K562 (cell line): Measurements from ENCODE around the gene PPP1R16B. TPM values are rescaled to one million over a fixed set of nuclear protein-coding genes. Genes with fewer than 3 reads are reported as not detected.

Experiments used
- ATAC-seq: fragments of 200-7000 bp; cut with Tn5 transposase; 3 replicates; pipeline ENCODE4 v1.9.1; 2020; ENCODE audit warnings: moderate library complexity
- BruUV-seq: library from RNA; stranded (reverse); fragments of 400-500 nt; replicated peaks from 2 replicates; lab custom pipeline; 2021; lab: Mats Ljungman, UMichigan
- CTCF ChIA-PET: fragments of 300-600 bp; formaldehyde crosslinking; extraction: SDS; loops from one replicate; lab custom pipeline; 2021; ENCODE audit warnings: low intra/inter-chr PET ratio; lab: Yijun Ruan, JAX
- POLR2A ChIA-PET: fragments of 300-600, 350-650 bp; sonication (Branson Sonifier 250); formaldehyde crosslinking; extraction: SDS; loops from one replicate; lab custom pipeline; 2021; ENCODE audit warnings: antibody characterized with exemption, inconsistent platforms; lab: Yijun Ruan, JAX
- DNase-seq, 4 experiments: peaks; one replicate each; pipeline versions ENCODE4 v3.0.0 to v3.0.0-alpha.2; 2011 to 2018; ENCODE audit warnings: low spot score in 3 of 4, mixed read lengths in 3 of 4; ENCODE audit errors: extremely low read depth in 1 of 4
- FAIRE-seq: peaks from 2 replicates; lab custom pipeline; 2011; peaks lifted over from hg19 to GRCh38; lab: Jason Lieb, UNC
- H2AFZ ChIP-seq: 2 replicates; pipeline ENCODE4 v1.6.0; 2011; ENCODE audit warnings: low read depth, low read length, control low read depth, inconsistent platforms
- H3K27ac ChIP-seq: fragments of 200-600 bp; 3 replicates; pipeline ENCODE4 v1.8.0; 2011; ENCODE audit warnings: low read depth, mild to moderate bottlenecking, control low read depth, inconsistent platforms, low read length, moderate library complexity, mixed read lengths; ENCODE audit errors: extremely low read depth
- H3K27me3 ChIP-seq, 2 experiments: fragments of 300-600 bp in 1 of 2; 2 replicates in 1 of 2; 3 replicates in 1 of 2; pipeline versions ENCODE4 v1.6.0 to v1.8.0; 2011; ENCODE audit warnings: inconsistent platforms in 2 of 2, low read length in 2 of 2, mild to moderate bottlenecking in 1 of 2, mixed read lengths in 1 of 2, moderate library complexity in 1 of 2; ENCODE audit not compliant: control insufficient read depth in 2 of 2, insufficient read depth in 2 of 2
- H3K36me3 ChIP-seq: fragments of 300-600 bp; 3 replicates; pipeline ENCODE4 v1.8.0; 2011; ENCODE audit warnings: mild to moderate bottlenecking, low read length, inconsistent platforms; ENCODE audit not compliant: control insufficient read depth, insufficient read depth
- H3K4me1 ChIP-seq, 2 experiments: fragments of 200-600 bp in 1 of 2; replicated peaks in 1 of 2; 2 replicates in 1 of 2; 3 replicates in 1 of 2; pipeline versions ENCODE4 v1.5.1 to v1.8.0; 2011; ENCODE audit warnings: inconsistent platforms in 2 of 2, low read length in 2 of 2, mild to moderate bottlenecking in 1 of 2, mixed read lengths in 1 of 2, moderate library complexity in 1 of 2; ENCODE audit not compliant: control insufficient read depth in 2 of 2, insufficient read depth in 2 of 2
- H3K4me2 ChIP-seq: 2 replicates; pipeline ENCODE4 v1.6.1; 2011; ENCODE audit warnings: low read length, control low read depth, inconsistent platforms, mixed read lengths; ENCODE audit not compliant: insufficient read depth
- H3K4me3 ChIP-seq: fragments of 200-600 bp; sonication (generic), shearing (Covaris generic); 2 replicates; pipeline ENCODE4 v1.5.1; 2016; ENCODE audit warnings: control low read depth, inconsistent platforms
- H3K79me2 ChIP-seq: fragments of 200-600 bp; 3 replicates; pipeline ENCODE4 v1.8.0; 2011; ENCODE audit warnings: low read length, inconsistent platforms; ENCODE audit not compliant: control insufficient read depth, insufficient read depth
- H3K9ac ChIP-seq, 2 experiments: 2 replicates each; pipeline versions ENCODE4 v1.6.0 to v1.6.1; 2011; ENCODE audit warnings: low read depth in 2 of 2, low read length in 2 of 2, control low read depth in 1 of 2, inconsistent platforms in 1 of 2, mild to moderate bottlenecking in 1 of 2, mixed read lengths in 1 of 2; ENCODE audit not compliant: insufficient read depth in 1 of 2
- H3K9me1 ChIP-seq: one replicate; pipeline ENCODE4 v1.6.0; 2011; ENCODE audit warnings: inconsistent platforms, mild to moderate bottlenecking, low read length, moderate library complexity; ENCODE audit not compliant: control insufficient read depth, insufficient read depth
- H3K9me3 ChIP-seq: replicated peaks from 2 replicates; pipeline ENCODE4 v1.5.1; 2011; ENCODE audit warnings: low read depth, low read length, inconsistent platforms; ENCODE audit not compliant: control insufficient read depth, insufficient read depth
- H4K20me1 ChIP-seq: replicated peaks from 2 replicates; pipeline ENCODE4 v1.6.1; 2011; ENCODE audit warnings: low read length, inconsistent platforms, mixed read lengths; ENCODE audit not compliant: control insufficient read depth, insufficient read depth
- CEBPB ChIP-seq: fragments of 450-650 bp; IDR thresholded peaks from 2 replicates; pipeline ENCODE4 v1.6.1; 2016; ENCODE audit warnings: missing genetic modification characterization, missing compliant biosample characterization
- CEBPG ChIP-seq, 3 experiments: fragments of 200-800 bp in 1 of 3; sonication (Bioruptor generic) in 1 of 3; sonication (generic) in 1 of 3; formaldehyde crosslinking in 1 of 3; IDR thresholded peaks in 2 of 3; conservative IDR thresholded peaks in 1 of 3; 2 replicates each; pipeline versions ENCODE4 v1.6.1 to v1.8.0; 2016 to 2022; ENCODE audit warnings: missing compliant biosample characterization in 2 of 3, missing genetic modification characterization in 2 of 3, mild to moderate bottlenecking in 1 of 3, missing genetic modification reagents in 1 of 3
- GMEB1 ChIP-seq: fragments of 250-450 bp; sonication (Bioruptor Pico); IDR thresholded peaks from 2 replicates; pipeline ENCODE4 v1.4.0; 2020; ENCODE audit warnings: mild to moderate bottlenecking
- KLF16 ChIP-seq: IDR thresholded peaks from 2 replicates; pipeline ENCODE4 v1.6.1; 2016; ENCODE audit warnings: antibody characterized with exemption
- MAZ ChIP-seq, 2 experiments: fragments of 450-650 bp in 1 of 2; sonication (generic) in 1 of 2; formaldehyde crosslinking; IDR thresholded peaks in 1 of 2; conservative IDR thresholded peaks in 1 of 2; 2 replicates each; pipeline versions ENCODE4 v1.4.0 to v1.5.0; 2020; ENCODE audit warnings: mild to moderate bottlenecking in 1 of 2, missing genetic modification reagents in 1 of 2
- MIER1 ChIP-seq: fragments of 450-650 bp; IDR thresholded peaks from 2 replicates; pipeline ENCODE4 v1.6.1; 2016; ENCODE audit warnings: antibody characterized with exemption, mild to moderate bottlenecking, low read depth
- NRF1 ChIP-seq, 2 experiments: fragments of 450-650 bp; IDR thresholded peaks in 1 of 2; conservative IDR thresholded peaks in 1 of 2; 2 replicates each; pipeline ENCODE4 v1.6.1; 2014; ENCODE audit warnings: mild to moderate bottlenecking in 2 of 2
- POLR2AphosphoS2 ChIP-seq: IDR thresholded peaks from 2 replicates; pipeline ENCODE4 v1.6.1; 2012; ENCODE audit warnings: low read length, improper control_type of control experiment
- RBFOX2 ChIP-seq: fragments of 200-400 bp; formaldehyde crosslinking; IDR thresholded peaks from 2 replicates; pipeline ENCODE4 v1.6.1; 2017; ENCODE audit warnings: low read depth, mild to moderate bottlenecking, low read length, moderate library complexity
- SIN3A ChIP-seq, 2 experiments: fragments of 150-350 bp in 1 of 2; IDR thresholded peaks; 2 replicates each; pipeline ENCODE4 v1.6.1; 2011 to 2016; ENCODE audit warnings: borderline replicate concordance in 2 of 2, low read depth in 2 of 2, low read length in 2 of 2, mild to moderate bottlenecking in 2 of 2, moderate library complexity in 2 of 2; ENCODE audit not compliant: control insufficient read depth in 1 of 2
- SREBF1 ChIP-seq: fragments of 150-350 bp; IDR thresholded peaks from 2 replicates; pipeline ENCODE4 v1.6.1; 2014; ENCODE audit warnings: antibody characterized with exemption, low read depth, low read length, borderline replicate concordance
- TCF15 ChIP-seq: fragments of 250-450 bp; sonication (Bioruptor Pico); IDR thresholded peaks from 2 replicates; pipeline ENCODE4 v1.8.0; 2022; ENCODE audit warnings: moderate library complexity, mild to moderate bottlenecking, inconsistent platforms
- ZEB2 ChIP-seq: fragments of 450-650 bp; IDR thresholded peaks from 2 replicates; pipeline ENCODE4 v1.6.1; 2016
- ZNF778 ChIP-seq: fragments of 450-650 bp; formaldehyde crosslinking; IDR thresholded peaks from 2 replicates; pipeline ENCODE4 v1.4.0; 2020; ENCODE audit warnings: mild to moderate bottlenecking, moderate library complexity
- WGBS: fragments of 100-300 bp; shearing (Covaris generic); methylation state at CpG from one replicate; pipeline ENCODE4 v1.1.6; 2016; ENCODE audit warnings: low coverage, mixed read lengths; ENCODE audit not compliant: insufficient coverage; ENCODE audit errors: missing lambda C conversion rate; 5-methylcytosine and 5-hydroxymethylcytosine counted together
- in situ Hi-C: fragments of 300-500 bp; cut with MboI; formaldehyde crosslinking; loops from 4 replicates; pipeline ENCODE4 v1.15.0; 2018; ENCODE audit warnings: inconsistent platforms, mixed read lengths
- intact Hi-C: fragments of 100-400 bp; cut with micrococcal nuclease; formaldehyde crosslinking; loops from 2 replicates; pipeline ENCODE4 v1.14.2; 2022
- polyA plus RNA-seq, 8 experiments: library from polyadenylated mRNA; depleted of rRNA in 4 of 8; stranded (reverse) in 5 of 8; unstranded in 3 of 8; fragments of >200 nt; fragmentation: Nextera tagmentation in 2 of 8; fragmentation: Illumina TruSeq in 1 of 8; extraction: Ambion mirVana in 2 of 8; extraction: Trizol in 1 of 8; gene quantifications; 2 replicates each; pipeline versions ENCODE4 v1.2.1 to v1.2.3, GENCODE V29; 2011 to 2014; ENCODE audit warnings: inconsistent platforms in 1 of 8, missing spikeins in 1 of 8
- total RNA-seq, 7 experiments: library from RNA; depleted of rRNA in 6 of 7; stranded (reverse); fragments of >200 nt in 6 of 7; fragmentation: Illumina TruSeq in 2 of 7; extraction: Trizol in 2 of 7; gene quantifications; 2 replicates each; pipeline versions ENCODE4 v1.2.1 to v1.2.3, GENCODE V29; 2011 to 2021; ENCODE audit warnings: low replicate concordance in 1 of 7

The PPP1R16B gene
- total and polyA plus RNA-seq, 9 of the 15 experiments (the other 6 are each of a cell fraction or from before 2014, with no cell fraction given): 1.5 to 11.5 (median 6.8) TPM

- ChIA-PET POLR2A (interaction anchor here (0.9 to 2.8 kb wide), 2 partner anchors 9 to 12 kb away, joined by 4 to 16 read pairs; no protein-coding TSS in a partner anchor), CTCF (no interaction called here)
- TF ChIP-seq NRF1 (conservative IDR thresholded peaks at IDR 0.05 in 1 of 2, IDR thresholded peaks at IDR 0.05 in 1 of 2) (no peak), CEBPG (CRISPR knock-in tag; IDR thresholded peaks at IDR 0.05) (no peak), CEBPG (tag; conservative IDR thresholded peaks at IDR 0.05 in 1 of 2, IDR thresholded peaks at IDR 0.05 in 1 of 2) (0 out of 4 replicates have a peak, but pooled peaks of 1 of the 2 experiments have one; percentile 18), KLF16 (no peak), POLR2AphosphoS2 (0 out of 2 replicates have a peak, but pooled peaks have one; percentile 34), RBFOX2 (peak; percentile 11; the same call in 1 of the 2 replicates), ZNF778 (CRISPR knock-in tag) (no peak), CEBPB (tag) (0 out of 2 replicates have a peak, but pooled peaks have one; percentile 9), SREBF1 (no peak), SIN3A (IDR thresholded peaks at IDR 0.05; ENCODE audit: borderline replicate concordance in 2 of 2, control insufficient read depth in 1 of 2, low read depth in 2 of 2, low read length in 2 of 2) (no peak), MAZ (CRISPR knock-in tag; conservative IDR thresholded peaks at IDR 0.05 in 1 of 2, IDR thresholded peaks at IDR 0.05 in 1 of 2) (no peak), GMEB1 (CRISPR knock-in tag) (no peak), MIER1 (no peak), ZEB2 (no peak), TCF15 (CRISPR knock-in tag) (no peak)
- peak overlapping the region; percentile 35; the same call in 2 of the 3 replicates for H3K27ac ChIP-seq
- 72% methylated on average over 9 of the region's 9 CpGs for WGBS
- peaks cover 8 to 53% of the 10 kb centered on the region in 2 experiments; a peak in 3 of 5 replicates for H3K4me1 ChIP-seq
- peak overlapping the region; percentile 32 to 62; a peak in 3 of 4 replicates for H3K9ac ChIP-seq
- peak; percentile 19 for FAIRE-seq
- no peak overlapping the region for H2AFZ ChIP-seq
- peaks cover 60% of the 10 kb centered on the region for H4K20me1 ChIP-seq
- BruUV-seq: no TSS peak
- peaks cover 96% of the 10 kb centered on the region for H3K36me3 ChIP-seq
- no peaks in the 10 kb centered on the region for H3K9me3 ChIP-seq
- peaks cover 14% of the 10 kb centered on the region for H3K9me1 ChIP-seq
- in situ Hi-C loops (loop anchor here (5.0 kb wide), 1 partner anchor 105 kb away; no protein-coding TSS in a partner anchor), intact Hi-C loops (no loop called here)
- peak overlapping the region; percentile 14; the same call in 1 of the 2 replicates for H3K4me3 ChIP-seq
- H3K27me3 ChIP-seq: no peaks in the 10 kb centered on the region
- peaks cover 100% of the 10 kb centered on the region for H3K79me2 ChIP-seq
- H3K4me2 ChIP-seq: peak overlapping the region; percentile 51; the same call in 1 of the 2 replicates
- no peak for DNase-seq
- no peak for ATAC-seq
Observed at GRCh38 chr20:38932457-38933120, 127.1 kb downstream of the PPP1R16B start.
